ENCODE measurements around the gene MRPL45. TPM values are rescaled to one million over a fixed set of nuclear protein-coding genes. Genes with fewer than 3 reads are reported as not detected.

The MRPL45 gene
- polyA plus RNA-seq, 1 donor from 2014 or later = 27.5 TPM

GRCh38 chr17:38317081-38317480 is 20.1 kb downstream of the MRPL45 start:
- Histone ChIP-seq H3K9me3 (ENCODE audit: low read length) (no peaks in the 10 kb centered on the region), H3K79me2 (replicated peaks; ENCODE audit: insufficient read depth, low read length) (no peaks in the 10 kb centered on the region), H3K4me2 (ENCODE audit: low read length) (no peak overlapping the region), H2AFZ (ENCODE audit: low read depth, low read length) (no peak overlapping the region), H4K20me1 (ENCODE audit: insufficient read depth) (no peaks in the 10 kb centered on the region), H3F3A (ENCODE audit: insufficient read depth, low read length, poor library complexity, severe bottlenecking) (no peaks in the 10 kb centered on the region), H3K27me3 (ENCODE audit: insufficient read depth, low read depth, low read length) (no peaks in the 10 kb centered on the region), H3K9ac (ENCODE audit: low read length) (no peak overlapping the region), H3K9me2 (ENCODE audit: insufficient read depth, low read length) (no peaks in the 10 kb centered on the region), H3K36me3 (ENCODE audit: insufficient read depth, low read length) (no peaks in the 10 kb centered on the region), H3K27ac (ENCODE audit: low read length) (no peak overlapping the region), H3K4me3 (ENCODE audit: low read length) (no peak overlapping the region)
- TF ChIP-seq, protein P1, sequence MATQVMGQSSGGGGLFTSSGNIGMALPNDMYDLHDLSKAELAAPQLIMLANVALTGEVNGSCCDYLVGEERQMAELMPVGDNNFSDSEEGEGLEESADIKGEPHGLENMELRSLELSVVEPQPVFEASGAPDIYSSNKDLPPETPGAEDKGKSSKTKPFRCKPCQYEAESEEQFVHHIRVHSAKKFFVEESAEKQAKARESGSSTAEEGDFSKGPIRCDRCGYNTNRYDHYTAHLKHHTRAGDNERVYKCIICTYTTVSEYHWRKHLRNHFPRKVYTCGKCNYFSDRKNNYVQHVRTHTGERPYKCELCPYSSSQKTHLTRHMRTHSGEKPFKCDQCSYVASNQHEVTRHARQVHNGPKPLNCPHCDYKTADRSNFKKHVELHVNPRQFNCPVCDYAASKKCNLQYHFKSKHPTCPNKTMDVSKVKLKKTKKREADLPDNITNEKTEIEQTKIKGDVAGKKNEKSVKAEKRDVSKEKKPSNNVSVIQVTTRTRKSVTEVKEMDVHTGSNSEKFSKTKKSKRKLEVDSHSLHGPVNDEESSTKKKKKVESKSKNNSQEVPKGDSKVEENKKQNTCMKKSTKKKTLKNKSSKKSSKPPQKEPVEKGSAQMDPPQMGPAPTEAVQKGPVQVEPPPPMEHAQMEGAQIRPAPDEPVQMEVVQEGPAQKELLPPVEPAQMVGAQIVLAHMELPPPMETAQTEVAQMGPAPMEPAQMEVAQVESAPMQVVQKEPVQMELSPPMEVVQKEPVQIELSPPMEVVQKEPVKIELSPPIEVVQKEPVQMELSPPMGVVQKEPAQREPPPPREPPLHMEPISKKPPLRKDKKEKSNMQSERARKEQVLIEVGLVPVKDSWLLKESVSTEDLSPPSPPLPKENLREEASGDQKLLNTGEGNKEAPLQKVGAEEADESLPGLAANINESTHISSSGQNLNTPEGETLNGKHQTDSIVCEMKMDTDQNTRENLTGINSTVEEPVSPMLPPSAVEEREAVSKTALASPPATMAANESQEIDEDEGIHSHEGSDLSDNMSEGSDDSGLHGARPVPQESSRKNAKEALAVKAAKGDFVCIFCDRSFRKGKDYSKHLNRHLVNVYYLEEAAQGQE (IDR thresholded peaks at IDR 0.05; ENCODE audit: borderline replicate concordance) = no peak
- TF ChIP-seq RAD21 (conservative IDR thresholded peaks at IDR 0.05) (no peak), EZH2 (IDR thresholded peaks at IDR 0.05; ENCODE audit: borderline replicate concordance, insufficient read depth, low read length, poor library complexity, severe bottlenecking) (no peak), TAF1 (IDR thresholded peaks at IDR 0.05; ENCODE audit: low read depth) (no peak), MXI1 (conservative IDR thresholded peaks at IDR 0.05; ENCODE audit: poor library complexity, severe bottlenecking) (no peak), EP300 (conservative IDR thresholded peaks at IDR 0.05; ENCODE audit: poor library complexity, severe bottlenecking) (no peak), SMC3 (conservative IDR thresholded peaks at IDR 0.05; ENCODE audit: poor library complexity) (no peak), POLR2AphosphoS5 (IDR thresholded peaks at IDR 0.05) (no peak), CTCF (IDR thresholded peaks at IDR 0.05; ENCODE audit: poor library complexity, severe bottlenecking) (no peak)

DNA sequence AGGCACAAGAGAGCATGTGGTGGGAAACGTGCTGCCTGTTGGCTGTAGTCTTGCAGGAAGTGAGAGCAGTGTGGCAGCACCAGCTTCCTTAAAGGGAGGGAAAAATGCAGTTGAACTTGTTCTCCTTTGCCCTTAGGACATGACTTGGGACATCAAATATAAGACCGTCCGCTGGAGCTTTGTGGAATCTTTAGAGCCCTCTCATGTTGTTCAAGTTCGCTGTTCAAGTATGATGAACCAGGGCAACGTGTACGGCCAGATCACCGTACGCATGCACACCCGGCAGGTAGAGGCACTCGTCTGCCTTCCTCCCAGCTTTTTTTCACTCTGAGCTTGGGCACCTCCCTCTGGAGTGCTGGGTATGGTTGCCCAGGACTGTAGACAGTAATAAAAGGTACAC is 23.5 kb downstream of the MRPL45 start:
- Histone ChIP-seq H3K36me3 (ENCODE audit: insufficient read depth, low read length) (no peaks in the 10 kb centered on the region), H3K9me3 (ENCODE audit: low read length) (no peaks in the 10 kb centered on the region), H2AFZ (ENCODE audit: low read depth, low read length) (no peak overlapping the region), H3K79me2 (replicated peaks; ENCODE audit: insufficient read depth, low read length) (no peaks in the 10 kb centered on the region), H3K27ac (ENCODE audit: low read length) (no peak overlapping the region), H3K27me3 (ENCODE audit: insufficient read depth, low read depth, low read length) (no peaks in the 10 kb centered on the region), H3K4me2 (ENCODE audit: low read length) (no peak overlapping the region), H3K9me2 (ENCODE audit: insufficient read depth, low read length) (no peaks in the 10 kb centered on the region), H3F3A (ENCODE audit: insufficient read depth, low read length, poor library complexity, severe bottlenecking) (no peaks in the 10 kb centered on the region), H3K4me3 (ENCODE audit: low read length) (no peak overlapping the region), H3K9ac (ENCODE audit: low read length) (no peak overlapping the region), H4K20me1 (ENCODE audit: insufficient read depth) (no peaks in the 10 kb centered on the region)
- no peak for TF ChIP-seq EP300 (conservative IDR thresholded peaks at IDR 0.05; ENCODE audit: poor library complexity, severe bottlenecking)
- TF ChIP-seq CTCF (IDR thresholded peaks at IDR 0.05; ENCODE audit: poor library complexity, severe bottlenecking) = no peak

Measured in neural cell (in vitro differentiated cells).